ENCODE data around the gene KRT4. TPM values are rescaled to one million over a fixed set of nuclear protein-coding genes. Genes with fewer than 3 reads are reported as not detected.

KRT4 gene
- total RNA-seq, 2 experiments from 2014 or later, result 0.11 to 0.16 TPM

GRCh38 chr12:52849511-52849910, 35.6 kb upstream of the KRT4 start:
- Mint-ChIP-seq H3K27me3 (no peaks in the 10 kb centered on the region), H3K27ac (no peak overlapping the region), H3K9me3 (no peaks in the 10 kb centered on the region), H3K36me3 (ENCODE audit: low read depth) (no peaks in the 10 kb centered on the region), H3K4me1 (ENCODE audit: low read depth) (no peaks in the 10 kb centered on the region), H3K4me3 (no peak overlapping the region)
- TF ChIP-seq CTCF (IDR thresholded peaks at IDR 0.05), result no peak
- POLR2A ChIA-PET, result no interaction called here
- no peak for ATAC-seq
- no peak for DNase-seq
- intact Hi-C loops (cut with micrococcal nuclease), result no loop called here
- CTCF ChIA-PET, result no interaction called here

GRCh38 chr12:52848661-52849255, 34.8 kb upstream of the KRT4 start, which contains the start of gene KRT78:
Gene KRT78, minus strand, starts transcription at chr12:52848994. Its CDS starts 64 bp downstream, at chr12:52848930.
- Mint-ChIP-seq H3K4me1 (ENCODE audit: low read depth) (no peaks in the 10 kb centered on the region), H3K27me3 (no peaks in the 10 kb centered on the region), H3K9me3 (no peaks in the 10 kb centered on the region), H3K4me3 (no peak within 1 kb of the TSS), H3K36me3 (ENCODE audit: low read depth) (no peaks in the 10 kb centered on the region), H3K27ac (no peak within 1 kb of the TSS)
- ChIA-PET CTCF (no interaction called here), POLR2A (no interaction called here)
- TF ChIP-seq CTCF (IDR thresholded peaks at IDR 0.05), result no peak
- intact Hi-C loops (cut with micrococcal nuclease), result no loop called here
- ATAC-seq (no peak), DNase-seq (no peak)

- Mint-ChIP-seq H3K27me3 (no peaks in the 10 kb centered on the region), H3K36me3 (ENCODE audit: low read depth) (no peaks in the 10 kb centered on the region), H3K4me1 (ENCODE audit: low read depth) (no peaks in the 10 kb centered on the region), H3K4me3 (no peak overlapping the region), H3K27ac (no peak overlapping the region), H3K9me3 (no peaks in the 10 kb centered on the region)
- DNase-seq (no peak), ATAC-seq (no peak)
- intact Hi-C loops (cut with micrococcal nuclease), result no loop called here
- POLR2A ChIA-PET, result interaction anchor here (0.6 kb wide), 1 partner anchor 57 kb away, joined by 3 read pairs; no protein-coding TSS in a partner anchor
- no peak for TF ChIP-seq CTCF (IDR thresholded peaks at IDR 0.05)
- CTCF ChIA-PET, result no interaction called here
Measured at GRCh38 chr12:52847335-52848102, 33.6 kb upstream of the KRT4 start.

GRCh38 chr12:52846356-52846970, 32.5 kb upstream of the KRT4 start:
- Mint-ChIP-seq H3K36me3 (ENCODE audit: low read depth) (no peaks in the 10 kb centered on the region), H3K9me3 (no peaks in the 10 kb centered on the region), H3K27me3 (no peaks in the 10 kb centered on the region), H3K4me3 (no peak overlapping the region), H3K4me1 (ENCODE audit: low read depth) (peaks cover 3% of the 10 kb centered on the region), H3K27ac (no peak overlapping the region)
- ATAC-seq (no peak), DNase-seq (no peak)
- POLR2A ChIA-PET, result interaction anchor here (0.6 kb wide), 2 partner anchors 58 to 717 kb away, joined by 3 read pairs; no protein-coding TSS in a partner anchor
- intact Hi-C loops (cut with micrococcal nuclease), result no loop called here
- CTCF ChIA-PET, result interaction anchor here (0.5 kb wide), 1 partner anchor 166 kb away, joined by 3 read pairs; no protein-coding TSS in a partner anchor
- TF ChIP-seq CTCF (IDR thresholded peaks at IDR 0.05), result no peak

GRCh38 chr12:52845946-52846345, 32.0 kb upstream of the KRT4 start:
- H3K27me3 Mint-ChIP-seq, result no peaks in the 10 kb centered on the region
- H3K9me3 Mint-ChIP-seq, result no peaks in the 10 kb centered on the region
- H3K36me3 Mint-ChIP-seq (ENCODE audit: low read depth), result no peaks in the 10 kb centered on the region
- peaks cover 3% of the 10 kb centered on the region for H3K4me1 Mint-ChIP-seq (ENCODE audit: low read depth)
- ChIA-PET POLR2A (interaction anchor here (0.6 kb wide), 1 partner anchor 717 kb away, joined by 3 read pairs; no protein-coding TSS in a partner anchor), CTCF (no interaction called here)
- ATAC-seq, result no peak
- intact Hi-C loops (cut with micrococcal nuclease), result no loop called here
- H3K27ac Mint-ChIP-seq, result no peak overlapping the region
- no peak for DNase-seq
- no peak overlapping the region for H3K4me3 Mint-ChIP-seq
- no peak for TF ChIP-seq CTCF (IDR thresholded peaks at IDR 0.05)
